Fibroblast of the aortic adventitia (primary cell): ENCODE results near the gene FYB1. TPM values are rescaled to one million over a fixed set of nuclear protein-coding genes. Genes with fewer than 3 reads are reported as not detected.

Experiments
- DNase-seq: peaks from one replicate; pipeline ENCODE4 v3.0.0-alpha.2; 2010; ENCODE audit warnings: low read depth
- H3K4me3 ChIP-seq: 2 replicates; pipeline ENCODE4 v1.5.1; 2011; ENCODE audit warnings: low read depth, mild to moderate bottlenecking, control low read depth, low read length, moderate library complexity
- total RNA-seq: library from RNA; depleted of rRNA; stranded (reverse); fragments of >200 nt; gene quantifications from 2 replicates; pipeline ENCODE4 v1.2.3, GENCODE V29; 2012; ENCODE audit warnings: low replicate concordance
- TF ChIP-seq, protein P1 (sequence below): IDR thresholded peaks from 2 replicates; pipeline ENCODE4 v1.5.1; 2011; ENCODE audit warnings: mild to moderate bottlenecking, low read length, control low read depth, inconsistent platforms; ENCODE audit not compliant: insufficient read depth

FYB1 gene
- total RNA-seq, 1 donor = 0.54 TPM

- no peak overlapping the region for H3K4me3 ChIP-seq
- DNase-seq = no peak
- TF ChIP-seq, protein P1, sequence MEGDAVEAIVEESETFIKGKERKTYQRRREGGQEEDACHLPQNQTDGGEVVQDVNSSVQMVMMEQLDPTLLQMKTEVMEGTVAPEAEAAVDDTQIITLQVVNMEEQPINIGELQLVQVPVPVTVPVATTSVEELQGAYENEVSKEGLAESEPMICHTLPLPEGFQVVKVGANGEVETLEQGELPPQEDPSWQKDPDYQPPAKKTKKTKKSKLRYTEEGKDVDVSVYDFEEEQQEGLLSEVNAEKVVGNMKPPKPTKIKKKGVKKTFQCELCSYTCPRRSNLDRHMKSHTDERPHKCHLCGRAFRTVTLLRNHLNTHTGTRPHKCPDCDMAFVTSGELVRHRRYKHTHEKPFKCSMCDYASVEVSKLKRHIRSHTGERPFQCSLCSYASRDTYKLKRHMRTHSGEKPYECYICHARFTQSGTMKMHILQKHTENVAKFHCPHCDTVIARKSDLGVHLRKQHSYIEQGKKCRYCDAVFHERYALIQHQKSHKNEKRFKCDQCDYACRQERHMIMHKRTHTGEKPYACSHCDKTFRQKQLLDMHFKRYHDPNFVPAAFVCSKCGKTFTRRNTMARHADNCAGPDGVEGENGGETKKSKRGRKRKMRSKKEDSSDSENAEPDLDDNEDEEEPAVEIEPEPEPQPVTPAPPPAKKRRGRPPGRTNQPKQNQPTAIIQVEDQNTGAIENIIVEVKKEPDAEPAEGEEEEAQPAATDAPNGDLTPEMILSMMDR = no peak
Measured at GRCh38 chr5:39059064-39059463, 160.3 kb downstream of the FYB1 start.

DNA sequence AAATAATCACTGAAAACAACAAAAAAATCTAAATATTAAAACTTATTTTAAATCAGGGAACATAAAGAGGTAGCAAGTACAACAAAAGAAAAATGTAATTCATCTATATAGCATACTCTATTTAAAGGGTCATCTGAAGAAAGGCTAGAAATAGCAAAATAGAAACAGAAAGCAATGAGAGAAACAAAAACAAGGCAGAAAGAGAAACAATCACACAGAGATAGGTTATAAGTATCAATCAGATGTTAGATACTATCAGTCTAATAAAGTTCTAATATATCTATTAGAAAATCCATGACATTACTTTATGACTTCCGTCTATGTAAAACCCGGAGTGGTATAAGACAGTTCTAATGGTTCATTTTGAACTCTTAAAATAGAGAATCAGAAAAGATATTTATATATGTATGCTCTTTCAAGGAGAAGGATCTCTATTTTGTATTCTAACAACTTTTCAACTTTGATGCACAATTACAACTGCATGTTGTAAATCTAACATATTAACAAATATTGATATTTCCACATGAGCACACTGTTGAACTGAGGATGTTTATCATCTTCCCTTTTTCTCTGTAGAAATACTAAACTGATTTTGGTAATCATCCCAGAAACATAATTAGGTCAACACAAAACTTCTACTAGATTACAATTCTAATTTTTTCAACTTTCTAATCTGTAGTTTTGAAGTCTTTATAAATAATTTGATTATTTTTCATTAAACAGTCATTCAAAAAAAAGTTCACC lies 161.0 kb downstream of the FYB1 start:
- H3K4me3 ChIP-seq = peak overlapping the region; percentile 46
- no peak for DNase-seq
- TF ChIP-seq, protein P1 = no peak

- TF ChIP-seq, protein P1 = no peak
- H3K4me3 ChIP-seq = peak overlapping the region; percentile 46
- DNase-seq = no peak
Measured at GRCh38 chr5:39057734-39058133, 161.6 kb downstream of the FYB1 start.

DNA sequence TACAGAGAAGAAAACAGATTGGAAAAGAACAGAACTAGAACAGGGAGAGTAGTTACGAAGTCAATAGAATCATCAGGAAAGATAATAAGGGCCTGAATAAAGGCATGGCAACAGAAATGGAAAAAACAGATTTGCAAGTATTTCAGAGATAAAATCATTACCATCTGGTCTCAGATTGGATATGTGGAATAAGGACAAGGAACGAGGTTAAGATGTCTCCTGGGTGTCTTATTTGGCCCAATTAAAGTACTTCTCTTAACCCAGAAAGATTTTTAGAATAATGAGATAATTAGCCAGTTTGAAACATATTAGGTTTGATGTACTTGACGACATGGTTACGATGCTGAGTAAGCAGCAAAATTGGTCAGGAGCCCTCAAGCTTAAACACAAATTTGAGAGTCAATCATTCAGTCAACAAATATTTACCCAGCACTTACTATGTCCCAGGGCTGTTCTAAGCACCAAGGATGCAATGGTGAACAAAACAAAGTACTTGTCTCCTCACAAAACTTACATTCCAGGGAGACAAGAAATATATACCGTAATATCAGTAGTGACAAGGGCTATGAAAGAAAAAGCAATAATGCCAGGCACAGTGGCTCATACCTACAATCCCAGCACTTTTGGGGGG lies 163.5 kb downstream of the FYB1 start:
- DNase-seq = no peak
- no peak overlapping the region for H3K4me3 ChIP-seq
- TF ChIP-seq, protein P1 = no peak

Other genes starting within 250 kb of the FYB1 start
- gene RICTOR, start 145.2 kb downstream of the FYB1 start, total RNA-seq = 17.3 and 55.0 TPM in 2 replicates
- not detected in 2 replicates for gene C9, start 144.9 kb upstream of the FYB1 start, total RNA-seq
- gene DAB2, start 205.4 kb upstream of the FYB1 start, total RNA-seq = 217 and 1,070 TPM in 2 replicates